ENCODE data around the gene CPO.

CPO gene

GRCh38 chr2:206996556-206997065 lies 57.3 kb downstream of the CPO start:
- no peaks in the 10 kb centered on the region for H3K36me3 ChIP-seq (ENCODE audit: control insufficient read depth in 2 of 2, insufficient read depth in 2 of 2, low read length in 2 of 2)

DNA sequence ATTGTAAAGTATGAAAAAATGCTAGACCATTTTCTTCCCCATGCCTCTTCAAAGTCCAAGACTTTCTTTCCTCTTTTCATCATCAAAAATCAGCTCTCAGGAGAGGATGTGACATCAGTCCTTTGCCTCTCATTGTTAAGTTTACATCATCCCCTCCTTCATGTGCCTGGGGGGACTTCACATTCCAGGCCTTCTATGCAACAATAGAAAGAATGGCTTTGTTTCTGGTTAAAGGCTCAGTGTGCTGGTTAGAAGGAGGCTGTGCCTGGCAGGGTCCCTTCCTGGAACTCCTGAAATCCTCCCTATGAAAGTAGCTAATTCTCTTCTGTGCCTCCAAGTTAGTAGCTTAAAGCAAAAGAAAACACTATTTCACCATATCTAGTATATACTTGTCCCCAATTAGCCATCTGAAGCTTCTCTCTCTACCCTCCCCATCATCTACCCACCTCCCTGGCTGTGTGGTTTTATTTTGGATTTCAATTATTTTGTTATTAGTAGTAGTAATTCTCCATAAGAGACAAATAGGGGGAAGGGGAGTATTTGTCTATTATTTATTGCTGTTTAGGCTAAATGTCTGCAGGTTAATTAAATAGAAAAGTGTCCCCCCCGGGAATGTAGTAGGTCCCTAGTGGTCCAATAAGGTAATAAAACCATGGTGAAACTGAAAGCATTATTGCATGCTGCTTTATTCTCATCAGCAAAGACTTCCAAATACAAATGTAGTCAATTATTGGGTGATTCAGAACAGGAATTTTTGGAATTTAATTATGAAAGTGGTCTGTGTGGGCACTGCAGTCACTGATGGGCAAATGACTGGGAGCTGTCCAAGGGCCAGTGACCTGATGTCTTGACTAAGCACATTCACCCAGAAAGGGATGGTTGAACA lies 69.0 kb downstream of the CPO start:
- Histone ChIP-seq H3K27ac (ENCODE audit: low read depth in 2 of 2, low read length in 2 of 2) (no peak overlapping the region), H3K27me3 (ENCODE audit: control insufficient read depth in 2 of 2, insufficient read depth in 2 of 2, low read length in 2 of 2) (no peaks in the 10 kb centered on the region), H3K9ac (ENCODE audit: low read depth in 1 of 2, low read length in 2 of 2) (no peak overlapping the region)

More at GRCh38 chr2:206996556-206997065, 57.3 kb downstream of the CPO start:
- Histone ChIP-seq H3K4me3 (ENCODE audit: low read length in 2 of 2) (no peak overlapping the region), H3K4me1 (ENCODE audit: control insufficient read depth in 2 of 2, insufficient read depth in 2 of 2, low read length in 2 of 2) (no peaks in the 10 kb centered on the region), H3K27ac (ENCODE audit: low read depth in 2 of 2, low read length in 2 of 2) (no peak overlapping the region), H3K9ac (ENCODE audit: low read depth in 1 of 2, low read length in 2 of 2) (no peak overlapping the region), H3K27me3 (ENCODE audit: control insufficient read depth in 2 of 2, insufficient read depth in 2 of 2, low read length in 2 of 2) (no peaks in the 10 kb centered on the region), H3K9me3 (ENCODE audit: control insufficient read depth in 2 of 2, low read length in 2 of 2) (no peaks in the 10 kb centered on the region)

GRCh38 chr2:207012461-207012860 lies 73.1 kb downstream of the CPO start:
- H3K36me3 ChIP-seq (ENCODE audit: control insufficient read depth in 2 of 2, insufficient read depth in 2 of 2, low read length in 2 of 2): no peaks in the 10 kb centered on the region
- no peaks in the 10 kb centered on the region for H3K9me3 ChIP-seq (ENCODE audit: control insufficient read depth in 2 of 2, low read length in 2 of 2)
- no peaks in the 10 kb centered on the region for H3K27me3 ChIP-seq (ENCODE audit: control insufficient read depth in 2 of 2, insufficient read depth in 2 of 2, low read length in 2 of 2)
- H3K9ac ChIP-seq (ENCODE audit: low read depth in 1 of 2, low read length in 2 of 2): no peak overlapping the region
- no peak overlapping the region for H3K4me3 ChIP-seq (ENCODE audit: low read length in 2 of 2)
- H3K4me1 ChIP-seq (ENCODE audit: control insufficient read depth in 2 of 2, insufficient read depth in 2 of 2, low read length in 2 of 2): no peaks in the 10 kb centered on the region
- H3K27ac ChIP-seq (ENCODE audit: low read depth in 2 of 2, low read length in 2 of 2): no peak overlapping the region

More for the DNA sequence above, 69.0 kb downstream of the CPO start:
- H3K36me3 ChIP-seq (ENCODE audit: control insufficient read depth in 2 of 2, insufficient read depth in 2 of 2, low read length in 2 of 2): no peaks in the 10 kb centered on the region
- no peaks in the 10 kb centered on the region for H3K4me1 ChIP-seq (ENCODE audit: control insufficient read depth in 2 of 2, insufficient read depth in 2 of 2, low read length in 2 of 2)
- no peak overlapping the region for H3K4me3 ChIP-seq (ENCODE audit: low read length in 2 of 2)
- no peaks in the 10 kb centered on the region for H3K9me3 ChIP-seq (ENCODE audit: control insufficient read depth in 2 of 2, low read length in 2 of 2)

DNA sequence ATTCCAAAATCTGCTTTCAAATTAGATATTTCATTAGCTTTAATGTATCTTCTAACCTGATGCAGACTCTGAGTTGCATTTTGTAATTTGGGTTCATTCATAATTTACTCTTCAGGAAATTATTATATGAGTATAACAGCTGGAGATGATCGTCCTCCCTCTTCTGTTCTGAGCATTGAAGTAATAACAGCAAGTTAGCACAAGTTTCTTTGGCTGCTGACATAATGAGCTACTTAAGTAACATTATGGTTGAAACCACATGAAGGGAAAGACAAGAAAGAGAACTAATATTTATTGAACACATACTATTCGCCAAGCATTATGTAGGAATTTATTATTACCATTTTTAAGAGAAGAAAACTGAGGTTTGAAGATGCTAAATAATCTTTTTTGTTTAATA lies 75.1 kb downstream of the CPO start:
- Histone ChIP-seq H3K27ac (ENCODE audit: low read depth in 2 of 2, low read length in 2 of 2) (no peak overlapping the region), H3K4me3 (ENCODE audit: low read length in 2 of 2) (no peak overlapping the region), H3K9me3 (ENCODE audit: control insufficient read depth in 2 of 2, low read length in 2 of 2) (no peaks in the 10 kb centered on the region), H3K9ac (ENCODE audit: low read depth in 1 of 2, low read length in 2 of 2) (no peak overlapping the region), H3K4me1 (ENCODE audit: control insufficient read depth in 2 of 2, insufficient read depth in 2 of 2, low read length in 2 of 2) (no peaks in the 10 kb centered on the region), H3K36me3 (ENCODE audit: control insufficient read depth in 2 of 2, insufficient read depth in 2 of 2, low read length in 2 of 2) (no peaks in the 10 kb centered on the region), H3K27me3 (ENCODE audit: control insufficient read depth in 2 of 2, insufficient read depth in 2 of 2, low read length in 2 of 2) (no peaks in the 10 kb centered on the region)

- Histone ChIP-seq H3K4me3 (ENCODE audit: low read length in 2 of 2) (no peak overlapping the region), H3K9me3 (ENCODE audit: control insufficient read depth in 2 of 2, low read length in 2 of 2) (no peaks in the 10 kb centered on the region), H3K4me1 (ENCODE audit: control insufficient read depth in 2 of 2, insufficient read depth in 2 of 2, low read length in 2 of 2) (no peaks in the 10 kb centered on the region), H3K36me3 (ENCODE audit: control insufficient read depth in 2 of 2, insufficient read depth in 2 of 2, low read length in 2 of 2) (no peaks in the 10 kb centered on the region), H3K9ac (ENCODE audit: low read depth in 1 of 2, low read length in 2 of 2) (no peak overlapping the region), H3K27ac (ENCODE audit: low read depth in 2 of 2, low read length in 2 of 2) (no peak overlapping the region), H3K27me3 (ENCODE audit: control insufficient read depth in 2 of 2, insufficient read depth in 2 of 2, low read length in 2 of 2) (no peaks in the 10 kb centered on the region)
Measured at GRCh38 chr2:207015901-207016300, 76.6 kb downstream of the CPO start.
